Fibroblast of mammary gland (primary cell): ENCODE data around the gene VPS13D.

Experiments used
- DNase-seq: peaks from one replicate; pipeline ENCODE4 v3.0.0-alpha.2; 2010; ENCODE audit warnings: low read depth
- H3K4me3 ChIP-seq: 2 replicates; pipeline ENCODE4 v1.5.1; 2011; ENCODE audit warnings: low read depth, mild to moderate bottlenecking, low read length, moderate library complexity; ENCODE audit not compliant: control insufficient read depth
- CTCF ChIP-seq: conservative IDR thresholded peaks from 2 replicates; pipeline ENCODE4 v1.5.1; 2011; ENCODE audit warnings: low read depth, low read length, inconsistent platforms; ENCODE audit not compliant: control insufficient read depth, insufficient read depth

VPS13D gene

GRCh38 chr1:12400027-12400693 lies 170.3 kb downstream of the VPS13D start:
- TF ChIP-seq CTCF, result no peak
- no peak overlapping the region for H3K4me3 ChIP-seq
- DNase-seq, result no peak

GRCh38 chr1:12402159-12402673 lies 172.4 kb downstream of the VPS13D start:
- DNase-seq, result no peak
- no peak for TF ChIP-seq CTCF
- no peak overlapping the region for H3K4me3 ChIP-seq

- no peak for DNase-seq
- H3K4me3 ChIP-seq, result no peak overlapping the region
- TF ChIP-seq CTCF, result no peak
Observed at GRCh38 chr1:12402842-12403241, 173.0 kb downstream of the VPS13D start.

GRCh38 chr1:12404918-12405317 lies 175.1 kb downstream of the VPS13D start:
- H3K4me3 ChIP-seq, result no peak overlapping the region
- TF ChIP-seq CTCF, result no peak
- DNase-seq, result no peak

- peak; percentile 22 for TF ChIP-seq CTCF
- DNase-seq, result peak; percentile 54
- no peak overlapping the region for H3K4me3 ChIP-seq
Observed at GRCh38 chr1:12405325-12406210, 175.7 kb downstream of the VPS13D start.

GRCh38 chr1:12406211-12407021 lies 176.6 kb downstream of the VPS13D start:
- peak; percentile 46 for DNase-seq
- no peak for TF ChIP-seq CTCF
- no peak overlapping the region for H3K4me3 ChIP-seq
